ENCODE measurements around the gene USP47.
A peak's percentile ranks its signal among the peaks of the same experiment; 100 is the strongest.

The USP47 gene

GRCh38 chr11:11898648-11899047 lies 56.9 kb downstream of the USP47 start:
- no peak overlapping the region for H2AFZ ChIP-seq (ENCODE audit: low read length, unreplicated experiment)
- H3K79me2 ChIP-seq (ENCODE audit: control insufficient read depth, insufficient read depth, low read length, unreplicated experiment), result no peaks in the 10 kb centered on the region
- H3K4me1 ChIP-seq (ENCODE audit: control insufficient read depth, insufficient read depth, low read length, unreplicated experiment), result no peaks in the 10 kb centered on the region
- H3K4me3 ChIP-seq (ENCODE audit: low read depth, low read length), result no peak overlapping the region
- H3K36me3 ChIP-seq (ENCODE audit: insufficient read depth, low read length), result peaks cover 15% of the 10 kb centered on the region
- no peak overlapping the region for H3K27ac ChIP-seq (ENCODE audit: low read depth, low read length)
- H3K27me3 ChIP-seq (ENCODE audit: insufficient read depth, low read length), result no peaks in the 10 kb centered on the region

GRCh38 chr11:11899401-11899800 lies 57.6 kb downstream of the USP47 start:
- Histone ChIP-seq H2AFZ (ENCODE audit: low read length, unreplicated experiment) (no peak overlapping the region), H3K36me3 (ENCODE audit: insufficient read depth, low read length) (peaks cover 15% of the 10 kb centered on the region)

GRCh38 chr11:11901929-11902328 lies 60.2 kb downstream of the USP47 start:
- Histone ChIP-seq H3K4me1 (ENCODE audit: control insufficient read depth, insufficient read depth, low read length, unreplicated experiment) (no peaks in the 10 kb centered on the region), H3K27ac (ENCODE audit: low read depth, low read length) (no peak overlapping the region), H3K79me2 (ENCODE audit: control insufficient read depth, insufficient read depth, low read length, unreplicated experiment) (no peaks in the 10 kb centered on the region), H3K36me3 (ENCODE audit: insufficient read depth, low read length) (peaks cover 20% of the 10 kb centered on the region), H2AFZ (ENCODE audit: low read length, unreplicated experiment) (no peak overlapping the region), H3K4me3 (ENCODE audit: low read depth, low read length) (no peak overlapping the region), H3K27me3 (ENCODE audit: insufficient read depth, low read length) (no peaks in the 10 kb centered on the region)

More at GRCh38 chr11:11899401-11899800, 57.6 kb downstream of the USP47 start:
- H3K27me3 ChIP-seq (ENCODE audit: insufficient read depth, low read length), result no peaks in the 10 kb centered on the region
- H3K79me2 ChIP-seq (ENCODE audit: control insufficient read depth, insufficient read depth, low read length, unreplicated experiment), result no peaks in the 10 kb centered on the region
- H3K4me3 ChIP-seq (ENCODE audit: low read depth, low read length), result no peak overlapping the region
- no peak overlapping the region for H3K27ac ChIP-seq (ENCODE audit: low read depth, low read length)
- H3K4me1 ChIP-seq (ENCODE audit: control insufficient read depth, insufficient read depth, low read length, unreplicated experiment), result no peaks in the 10 kb centered on the region

DNA sequence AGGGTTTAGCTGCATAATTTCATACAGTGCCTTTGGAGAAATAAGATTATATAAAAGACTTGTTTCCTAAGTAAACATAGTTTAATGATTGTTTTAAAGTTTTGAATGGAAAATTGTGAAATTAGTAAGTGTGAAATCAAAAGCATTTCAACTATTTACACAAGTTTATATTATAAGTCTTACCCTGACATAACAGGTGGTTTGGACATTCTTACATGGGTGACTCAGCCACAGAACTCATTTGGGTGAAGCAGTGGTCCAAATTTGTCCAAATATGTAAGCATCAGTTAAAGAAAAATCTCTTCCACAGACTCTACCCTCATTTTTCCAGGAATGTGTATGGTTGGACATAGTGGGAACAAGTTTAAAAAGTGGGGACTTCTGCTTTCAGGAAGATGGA lies 68.0 kb downstream of the USP47 start:
- no peak overlapping the region for H3K4me3 ChIP-seq (ENCODE audit: low read depth, low read length)
- peaks cover 27% of the 10 kb centered on the region for H3K36me3 ChIP-seq (ENCODE audit: insufficient read depth, low read length)
- no peaks in the 10 kb centered on the region for H3K27me3 ChIP-seq (ENCODE audit: insufficient read depth, low read length)
- no peaks in the 10 kb centered on the region for H3K4me1 ChIP-seq (ENCODE audit: control insufficient read depth, insufficient read depth, low read length, unreplicated experiment)
- no peak overlapping the region for H3K27ac ChIP-seq (ENCODE audit: low read depth, low read length)
- no peaks in the 10 kb centered on the region for H3K79me2 ChIP-seq (ENCODE audit: control insufficient read depth, insufficient read depth, low read length, unreplicated experiment)
- no peak overlapping the region for H2AFZ ChIP-seq (ENCODE audit: low read length, unreplicated experiment)

- H3K79me2 ChIP-seq (ENCODE audit: control insufficient read depth, insufficient read depth, low read length, unreplicated experiment), result no peaks in the 10 kb centered on the region
- no peak overlapping the region for H3K27ac ChIP-seq (ENCODE audit: low read depth, low read length)
- no peak overlapping the region for H2AFZ ChIP-seq (ENCODE audit: low read length, unreplicated experiment)
- H3K4me1 ChIP-seq (ENCODE audit: control insufficient read depth, insufficient read depth, low read length, unreplicated experiment), result no peaks in the 10 kb centered on the region
- no peak overlapping the region for H3K4me3 ChIP-seq (ENCODE audit: low read depth, low read length)
- H3K27me3 ChIP-seq (ENCODE audit: insufficient read depth, low read length), result no peaks in the 10 kb centered on the region
- H3K36me3 ChIP-seq (ENCODE audit: insufficient read depth, low read length), result peaks cover 24% of the 10 kb centered on the region
These were observed 68.8 kb downstream of the USP47 start for GRCh38 chr11:11910541-11910940.

GRCh38 chr11:11913395-11913794 lies 71.6 kb downstream of the USP47 start:
- no peaks in the 10 kb centered on the region for H3K79me2 ChIP-seq (ENCODE audit: control insufficient read depth, insufficient read depth, low read length, unreplicated experiment)
- H3K4me1 ChIP-seq (ENCODE audit: control insufficient read depth, insufficient read depth, low read length, unreplicated experiment), result peaks cover 15% of the 10 kb centered on the region
- H3K4me3 ChIP-seq (ENCODE audit: low read depth, low read length), result no peak overlapping the region
- H3K27me3 ChIP-seq (ENCODE audit: insufficient read depth, low read length), result no peaks in the 10 kb centered on the region
- H3K36me3 ChIP-seq (ENCODE audit: insufficient read depth, low read length), result peaks cover 18% of the 10 kb centered on the region; the same call in 1 of the 2 replicates
- no peak overlapping the region for H3K27ac ChIP-seq (ENCODE audit: low read depth, low read length)
- H2AFZ ChIP-seq (ENCODE audit: low read length, unreplicated experiment), result no peak overlapping the region

- Histone ChIP-seq H3K27me3 (ENCODE audit: insufficient read depth, low read length) (no peaks in the 10 kb centered on the region), H3K4me1 (ENCODE audit: control insufficient read depth, insufficient read depth, low read length, unreplicated experiment) (peaks cover 15% of the 10 kb centered on the region), H3K36me3 (ENCODE audit: insufficient read depth, low read length) (peaks cover 14% of the 10 kb centered on the region), H3K27ac (ENCODE audit: low read depth, low read length) (no peak overlapping the region), H3K79me2 (ENCODE audit: control insufficient read depth, insufficient read depth, low read length, unreplicated experiment) (no peaks in the 10 kb centered on the region), H2AFZ (ENCODE audit: low read length, unreplicated experiment) (no peak overlapping the region), H3K4me3 (ENCODE audit: low read depth, low read length) (no peak overlapping the region)
These were observed 73.9 kb downstream of the USP47 start for GRCh38 chr11:11915625-11916024.

DNA sequence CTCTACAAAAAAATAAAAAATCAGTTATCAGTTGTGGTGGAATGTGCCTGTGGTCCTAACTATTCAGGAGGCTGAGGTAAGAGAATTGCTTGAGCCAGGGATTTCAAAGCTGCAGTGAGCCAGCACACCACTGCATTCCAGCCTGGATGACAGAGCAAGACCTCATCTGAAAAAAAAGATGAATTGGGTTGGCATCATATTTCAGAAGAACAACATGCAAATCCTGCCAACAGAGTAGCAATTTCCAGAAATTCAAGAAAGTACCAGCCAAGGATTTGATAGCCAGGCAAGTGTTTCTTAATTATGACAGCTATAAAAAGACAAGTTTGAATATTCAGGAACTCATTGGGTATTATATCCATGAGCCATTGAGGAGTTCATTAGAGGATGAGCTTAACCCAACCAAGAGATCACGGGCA lies 75.2 kb downstream of the USP47 start:
- no peaks in the 10 kb centered on the region for H3K79me2 ChIP-seq (ENCODE audit: control insufficient read depth, insufficient read depth, low read length, unreplicated experiment)
- H3K4me1 ChIP-seq (ENCODE audit: control insufficient read depth, insufficient read depth, low read length, unreplicated experiment), result peaks cover 15% of the 10 kb centered on the region
- H3K27me3 ChIP-seq (ENCODE audit: insufficient read depth, low read length), result no peaks in the 10 kb centered on the region
- peaks cover 9% of the 10 kb centered on the region for H3K36me3 ChIP-seq (ENCODE audit: insufficient read depth, low read length)
- peak overlapping the region; percentile 35; the same call in 1 of the 2 replicates for H3K27ac ChIP-seq (ENCODE audit: low read depth, low read length)
- no peak overlapping the region for H2AFZ ChIP-seq (ENCODE audit: low read length, unreplicated experiment)
- no peak overlapping the region for H3K4me3 ChIP-seq (ENCODE audit: low read depth, low read length)

DNA sequence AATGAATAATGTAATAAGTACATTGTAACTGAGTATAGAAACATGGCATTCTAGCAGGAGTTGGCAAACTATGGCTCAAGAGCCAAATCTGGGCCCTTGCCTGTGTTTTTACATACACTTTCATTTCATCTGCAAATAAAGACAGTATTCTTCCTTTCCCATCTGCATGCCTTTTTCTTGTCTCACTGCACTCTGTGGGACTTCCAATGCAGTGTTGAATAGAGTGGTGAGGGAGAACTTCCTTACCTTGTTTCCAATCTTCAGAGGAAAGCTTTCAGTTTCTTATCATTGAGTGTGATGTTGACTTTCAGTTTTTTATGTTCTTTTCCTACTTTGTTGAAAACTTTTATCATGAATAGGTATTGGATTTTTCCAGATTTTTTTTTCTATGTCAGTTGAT lies 82.1 kb downstream of the USP47 start:
- Histone ChIP-seq H3K27me3 (ENCODE audit: insufficient read depth, low read length) (no peaks in the 10 kb centered on the region), H3K4me1 (ENCODE audit: control insufficient read depth, insufficient read depth, low read length, unreplicated experiment) (peaks cover 5% of the 10 kb centered on the region), H3K27ac (ENCODE audit: low read depth, low read length) (no peak overlapping the region), H2AFZ (ENCODE audit: low read length, unreplicated experiment) (no peak overlapping the region), H3K79me2 (ENCODE audit: control insufficient read depth, insufficient read depth, low read length, unreplicated experiment) (no peaks in the 10 kb centered on the region), H3K36me3 (ENCODE audit: insufficient read depth, low read length) (peaks cover 11% of the 10 kb centered on the region; the same call in 1 of the 2 replicates), H3K4me3 (ENCODE audit: low read depth, low read length) (no peak overlapping the region)

DNA sequence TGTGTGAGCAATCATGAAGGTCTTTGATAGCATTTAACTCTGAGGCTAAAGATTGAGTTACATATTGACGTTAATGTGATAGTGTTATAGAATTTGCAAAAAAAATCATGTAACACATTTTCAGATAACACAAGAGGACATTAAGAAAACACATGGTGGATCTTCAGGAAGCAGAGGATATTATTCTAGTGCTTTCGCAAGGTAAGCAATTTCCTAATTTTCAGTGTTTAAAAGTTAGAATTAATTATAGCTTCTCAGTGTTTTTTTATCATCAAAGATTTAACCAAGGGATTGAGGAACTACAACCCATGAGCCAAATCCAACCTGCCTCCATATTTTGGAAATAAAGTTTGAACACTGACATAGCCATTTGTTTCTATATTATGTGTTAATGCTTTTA lies 88.1 kb downstream of the USP47 start:
- peaks cover 30% of the 10 kb centered on the region for H3K36me3 ChIP-seq (ENCODE audit: insufficient read depth, low read length)

GRCh38 chr11:11931461-11932055 lies 89.8 kb downstream of the USP47 start:
- Histone ChIP-seq H3K27ac (ENCODE audit: low read depth, low read length) (no peak overlapping the region), H3K36me3 (ENCODE audit: insufficient read depth, low read length) (peaks cover 26% of the 10 kb centered on the region), H3K27me3 (ENCODE audit: insufficient read depth, low read length) (no peaks in the 10 kb centered on the region), H2AFZ (ENCODE audit: low read length, unreplicated experiment) (no peak overlapping the region), H3K4me1 (ENCODE audit: control insufficient read depth, insufficient read depth, low read length, unreplicated experiment) (peaks cover 7% of the 10 kb centered on the region), H3K79me2 (ENCODE audit: control insufficient read depth, insufficient read depth, low read length, unreplicated experiment) (no peaks in the 10 kb centered on the region), H3K4me3 (ENCODE audit: low read depth, low read length) (no peak overlapping the region)

More for the DNA sequence above, 88.1 kb downstream of the USP47 start:
- Histone ChIP-seq H3K27ac (ENCODE audit: low read depth, low read length) (no peak overlapping the region), H3K4me3 (ENCODE audit: low read depth, low read length) (no peak overlapping the region), H2AFZ (ENCODE audit: low read length, unreplicated experiment) (no peak overlapping the region), H3K79me2 (ENCODE audit: control insufficient read depth, insufficient read depth, low read length, unreplicated experiment) (no peaks in the 10 kb centered on the region), H3K27me3 (ENCODE audit: insufficient read depth, low read length) (no peaks in the 10 kb centered on the region), H3K4me1 (ENCODE audit: control insufficient read depth, insufficient read depth, low read length, unreplicated experiment) (peaks cover 5% of the 10 kb centered on the region)

Data from ACC112 (cell line).